HepG2 (cell line): ENCODE data around the gene TOLLIP. TPM values are rescaled to one million over a fixed set of nuclear protein-coding genes. Genes with fewer than 3 reads are reported as not detected.

Experiments used
- ARID3A ChIP-seq: IDR thresholded peaks from 2 replicates; pipeline ENCODE4 v1.6.1; 2012; ENCODE audit warnings: low read depth, low read length, improper control_type of control experiment
- E2F1 ChIP-seq: sonication (generic); formaldehyde crosslinking; IDR thresholded peaks from 2 replicates; pipeline ENCODE4 v1.5.0; 2020; ENCODE audit warnings: missing genetic modification reagents
- FOSL2 ChIP-seq: sonication (generic); formaldehyde crosslinking; IDR thresholded peaks from 2 replicates; pipeline ENCODE4 v1.4.0; 2020; ENCODE audit warnings: missing genetic modification reagents
- GATAD2A ChIP-seq: IDR thresholded peaks from 2 replicates; pipeline ENCODE4 v1.6.1; 2016
- HMG20B ChIP-seq: conservative IDR thresholded peaks from 2 replicates; pipeline ENCODE4 v1.6.1; 2016; ENCODE audit warnings: missing genetic modification reagents, missing compliant biosample characterization
- IKZF5 ChIP-seq: IDR thresholded peaks from 2 replicates; pipeline ENCODE4 v1.6.1; 2018; ENCODE audit warnings: missing genetic modification reagents, mild to moderate bottlenecking, missing compliant biosample characterization
- KDM3A ChIP-seq: IDR thresholded peaks from 2 replicates; pipeline ENCODE4 v1.6.1; 2018; ENCODE audit warnings: low read depth, missing compliant biosample characterization
- MAX ChIP-seq: IDR thresholded peaks from 2 replicates; pipeline ENCODE4 v1.6.1; 2012; ENCODE audit warnings: inconsistent platforms
- NCOA2 ChIP-seq: sonication (generic); formaldehyde crosslinking; IDR thresholded peaks from 2 replicates; pipeline ENCODE4 v1.8.0; 2022; ENCODE audit warnings: inconsistent platforms
- PAF1 ChIP-seq: IDR thresholded peaks from 2 replicates; pipeline ENCODE4 v1.6.1; 2016; ENCODE audit warnings: missing genetic modification reagents, missing compliant biosample characterization
- RARA ChIP-seq: IDR thresholded peaks from 2 replicates; pipeline ENCODE4 v1.6.1; 2016; ENCODE audit warnings: missing genetic modification reagents, missing compliant biosample characterization
- RBFOX2 ChIP-seq: fragments of 200-400 bp; formaldehyde crosslinking; IDR thresholded peaks from 2 replicates; pipeline ENCODE4 v1.6.1; 2017; ENCODE audit warnings: low read depth, mild to moderate bottlenecking, low read length
- SMAD3 ChIP-seq: sonication (generic); formaldehyde crosslinking; IDR thresholded peaks from 2 replicates; pipeline ENCODE4 v1.4.0; 2020; ENCODE audit warnings: missing genetic modification reagents
- SOX6 ChIP-seq, 2 experiments: fragments of 450-650 bp in 1 of 2; sonication (generic) in 1 of 2; formaldehyde crosslinking in 1 of 2; IDR thresholded peaks; 2 replicates each; pipeline versions ENCODE4 v1.4.0 to v1.6.1; 2017 to 2020; ENCODE audit warnings: antibody characterized with exemption in 1 of 2, mild to moderate bottlenecking in 1 of 2, missing genetic modification reagents in 1 of 2
- SRSF9 ChIP-seq: fragments of 200-400 bp; formaldehyde crosslinking; IDR thresholded peaks from 2 replicates; pipeline ENCODE4 v1.6.1; 2018; ENCODE audit warnings: borderline replicate concordance, mild to moderate bottlenecking, low read depth, low read length; ENCODE audit not compliant: insufficient read depth, poor library complexity, severe bottlenecking
- TBX2 ChIP-seq: sonication (generic); formaldehyde crosslinking; IDR thresholded peaks from 2 replicates; pipeline ENCODE4 v1.5.0; 2020; ENCODE audit warnings: missing genetic modification reagents, mild to moderate bottlenecking, borderline replicate concordance
- TGIF2 ChIP-seq: IDR thresholded peaks from 2 replicates; pipeline ENCODE4 v1.6.1; 2016; ENCODE audit warnings: control low read depth, missing compliant biosample characterization
- ZBTB46 ChIP-seq: sonication (generic); formaldehyde crosslinking; IDR thresholded peaks from 2 replicates; pipeline ENCODE4 v1.4.0; 2020; ENCODE audit warnings: mild to moderate bottlenecking, missing genetic modification reagents, borderline replicate concordance
- ZMAT3 ChIP-seq: sonication (generic); formaldehyde crosslinking; conservative IDR thresholded peaks from 2 replicates; pipeline ENCODE4 v1.7.0; 2021; ENCODE audit warnings: missing genetic modification reagents
- ZNF350 ChIP-seq: sonication (generic); formaldehyde crosslinking; IDR thresholded peaks from 2 replicates; pipeline ENCODE4 v1.4.0; 2020; ENCODE audit warnings: mild to moderate bottlenecking, low read depth, missing genetic modification reagents, borderline replicate concordance
- ZNF710 ChIP-seq: sonication (generic); formaldehyde crosslinking; IDR thresholded peaks from 2 replicates; pipeline ENCODE4 v1.5.0; 2020; ENCODE audit warnings: mild to moderate bottlenecking, missing genetic modification reagents, borderline replicate concordance
- ZNF747 ChIP-seq: sonication (generic); formaldehyde crosslinking; IDR thresholded peaks from 2 replicates; pipeline ENCODE4 v1.8.1; 2023; ENCODE audit warnings: missing genetic modification reagents, mild to moderate bottlenecking, borderline replicate concordance
- ZNF792 ChIP-seq: IDR thresholded peaks from 2 replicates; pipeline ENCODE4 v1.6.1; 2016
- polyA plus RNA-seq, 8 experiments: library from polyadenylated mRNA; depleted of rRNA in 3 of 8; stranded (reverse) in 7 of 8; unstranded in 1 of 8; fragments of >200 nt; fragmentation: Illumina TruSeq in 4 of 8; extraction: Trizol in 4 of 8; gene quantifications; 2 replicates each; pipeline versions ENCODE4 v1.2.1 to v1.2.3, GENCODE V29; 2011 to 2016; ENCODE audit warnings: low read depth in 4 of 8, missing spikeins in 1 of 8, mixed read lengths in 1 of 8; ENCODE audit not compliant: insufficient read depth in 1 of 8
- total RNA-seq, 5 experiments: library from RNA; depleted of rRNA; stranded (reverse); fragments of >200 nt; fragmentation: Illumina TruSeq; extraction: Trizol; gene quantifications; 2 replicates each; pipeline ENCODE4 v1.2.3, GENCODE V29; 2016; ENCODE audit warnings: low read depth in 1 of 5

Gene TOLLIP
- total and polyA plus RNA-seq, 2 of the 13 experiments (the other 11 are each of a cell fraction or from before 2014, with no cell fraction given) = 25.9 to 47.5 TPM

- TF ChIP-seq ARID3A (0 out of 2 replicates have a peak, but pooled peaks have one; percentile 32), RARA (CRISPR knock-in tag) (peak; percentile 34; the same call in 1 of the 2 replicates), PAF1 (no peak), ZNF710 (CRISPR knock-in tag) (peak; percentile 57; the same call in 1 of the 2 replicates), ZNF350 (CRISPR knock-in tag) (no peak), RBFOX2 (peak; percentile 74), NCOA2 (CRISPR knock-in tag) (peak; percentile 70), MAX (peak; percentile 80), TBX2 (CRISPR knock-in tag) (peak; percentile 69), HMG20B (CRISPR knock-in tag) (no peak), ZMAT3 (peak; percentile 55; the same call in 1 of the 2 replicates), E2F1 (CRISPR knock-in tag) (0 out of 2 replicates have a peak, but pooled peaks have one; percentile 44), ZNF747 (CRISPR knock-in tag) (no peak), ZNF792 (0 out of 2 replicates have a peak, but pooled peaks have one; percentile 59), SMAD3 (CRISPR knock-in tag) (no peak; the same call in 1 of the 2 replicates), TGIF2 (CRISPR knock-in tag) (0 out of 2 replicates have a peak, but pooled peaks have one; percentile 22), FOSL2 (peak; percentile 48), ZBTB46 (CRISPR knock-in tag) (no peak), SOX6 (IDR thresholded peaks at IDR 0.05) (no peak), SOX6 (CRISPR knock-in tag; IDR thresholded peaks at IDR 0.05) (peak; percentile 59; the same call in 1 of the 2 replicates), KDM3A (CRISPR knock-in tag) (0 out of 2 replicates have a peak, but pooled peaks have one; percentile 12), IKZF5 (CRISPR knock-in tag) (peak; percentile 51; the same call in 1 of the 2 replicates), GATAD2A (peak; percentile 92), SRSF9 (no peak)
These were observed 5.1 kb downstream of the TOLLIP start (continued) for GRCh38 chr11:1304380-1304779.
